K562 (cell line): ENCODE data around the gene DOCK3. TPM values are rescaled to one million over a fixed set of nuclear protein-coding genes. Genes with fewer than 3 reads are reported as not detected.
A peak's percentile ranks its signal among the peaks of the same experiment; 100 is the strongest.

ENCODE experiments used
- ATAC-seq: fragments of 200-7000 bp; cut with Tn5 transposase; 3 replicates; pipeline ENCODE4 v1.9.1; 2020; ENCODE audit warnings: moderate library complexity
- BruUV-seq: library from RNA; stranded (reverse); fragments of 400-500 nt; replicated peaks from 2 replicates; lab custom pipeline; 2021; lab: Mats Ljungman, UMichigan
- CTCF ChIA-PET: fragments of 300-600 bp; formaldehyde crosslinking; extraction: SDS; loops from one replicate; lab custom pipeline; 2021; ENCODE audit warnings: low intra/inter-chr PET ratio; lab: Yijun Ruan, JAX
- POLR2A ChIA-PET: fragments of 300-600, 350-650 bp; sonication (Branson Sonifier 250); formaldehyde crosslinking; extraction: SDS; loops from one replicate; lab custom pipeline; 2021; ENCODE audit warnings: antibody characterized with exemption, inconsistent platforms; lab: Yijun Ruan, JAX
- DNase-seq, 4 experiments: peaks; one replicate each; pipeline versions ENCODE4 v3.0.0 to v3.0.0-alpha.2; 2011 to 2018; ENCODE audit warnings: low spot score in 3 of 4, mixed read lengths in 3 of 4; ENCODE audit errors: extremely low read depth in 1 of 4
- FAIRE-seq: peaks from 2 replicates; lab custom pipeline; 2011; peaks lifted over from hg19 to GRCh38; lab: Jason Lieb, UNC
- H2AFZ ChIP-seq: 2 replicates; pipeline ENCODE4 v1.6.0; 2011; ENCODE audit warnings: low read depth, low read length, control low read depth, inconsistent platforms
- H3K27ac ChIP-seq: fragments of 200-600 bp; 3 replicates; pipeline ENCODE4 v1.8.0; 2011; ENCODE audit warnings: low read depth, mild to moderate bottlenecking, control low read depth, inconsistent platforms, low read length, moderate library complexity, mixed read lengths; ENCODE audit errors: extremely low read depth
- H3K27me3 ChIP-seq, 2 experiments: fragments of 300-600 bp in 1 of 2; 2 replicates in 1 of 2; 3 replicates in 1 of 2; pipeline versions ENCODE4 v1.6.0 to v1.8.0; 2011; ENCODE audit warnings: inconsistent platforms in 2 of 2, low read length in 2 of 2, mild to moderate bottlenecking in 1 of 2, mixed read lengths in 1 of 2, moderate library complexity in 1 of 2; ENCODE audit not compliant: control insufficient read depth in 2 of 2, insufficient read depth in 2 of 2
- H3K36me3 ChIP-seq: fragments of 300-600 bp; 3 replicates; pipeline ENCODE4 v1.8.0; 2011; ENCODE audit warnings: mild to moderate bottlenecking, low read length, inconsistent platforms; ENCODE audit not compliant: control insufficient read depth, insufficient read depth
- H3K4me1 ChIP-seq, 2 experiments: fragments of 200-600 bp in 1 of 2; replicated peaks in 1 of 2; 2 replicates in 1 of 2; 3 replicates in 1 of 2; pipeline versions ENCODE4 v1.5.1 to v1.8.0; 2011; ENCODE audit warnings: inconsistent platforms in 2 of 2, low read length in 2 of 2, mild to moderate bottlenecking in 1 of 2, mixed read lengths in 1 of 2, moderate library complexity in 1 of 2; ENCODE audit not compliant: control insufficient read depth in 2 of 2, insufficient read depth in 2 of 2
- H3K4me2 ChIP-seq: 2 replicates; pipeline ENCODE4 v1.6.1; 2011; ENCODE audit warnings: low read length, control low read depth, inconsistent platforms, mixed read lengths; ENCODE audit not compliant: insufficient read depth
- H3K4me3 ChIP-seq: fragments of 200-600 bp; sonication (generic), shearing (Covaris generic); 2 replicates; pipeline ENCODE4 v1.5.1; 2016; ENCODE audit warnings: control low read depth, inconsistent platforms
- H3K79me2 ChIP-seq: fragments of 200-600 bp; 3 replicates; pipeline ENCODE4 v1.8.0; 2011; ENCODE audit warnings: low read length, inconsistent platforms; ENCODE audit not compliant: control insufficient read depth, insufficient read depth
- H3K9ac ChIP-seq, 2 experiments: 2 replicates each; pipeline versions ENCODE4 v1.6.0 to v1.6.1; 2011; ENCODE audit warnings: low read depth in 2 of 2, low read length in 2 of 2, control low read depth in 1 of 2, inconsistent platforms in 1 of 2, mild to moderate bottlenecking in 1 of 2, mixed read lengths in 1 of 2; ENCODE audit not compliant: insufficient read depth in 1 of 2
- H3K9me1 ChIP-seq: one replicate; pipeline ENCODE4 v1.6.0; 2011; ENCODE audit warnings: inconsistent platforms, mild to moderate bottlenecking, low read length, moderate library complexity; ENCODE audit not compliant: control insufficient read depth, insufficient read depth
- H3K9me3 ChIP-seq: replicated peaks from 2 replicates; pipeline ENCODE4 v1.5.1; 2011; ENCODE audit warnings: low read depth, low read length, inconsistent platforms; ENCODE audit not compliant: control insufficient read depth, insufficient read depth
- H4K20me1 ChIP-seq: replicated peaks from 2 replicates; pipeline ENCODE4 v1.6.1; 2011; ENCODE audit warnings: low read length, inconsistent platforms, mixed read lengths; ENCODE audit not compliant: control insufficient read depth, insufficient read depth
- CEBPG ChIP-seq, 3 experiments: fragments of 200-800 bp in 1 of 3; sonication (Bioruptor generic) in 1 of 3; sonication (generic) in 1 of 3; formaldehyde crosslinking in 1 of 3; IDR thresholded peaks in 2 of 3; conservative IDR thresholded peaks in 1 of 3; 2 replicates each; pipeline versions ENCODE4 v1.6.1 to v1.8.0; 2016 to 2022; ENCODE audit warnings: missing compliant biosample characterization in 2 of 3, missing genetic modification characterization in 2 of 3, mild to moderate bottlenecking in 1 of 3, missing genetic modification reagents in 1 of 3
- ESRRB ChIP-seq: fragments of 250-450 bp; sonication (Bioruptor Pico); IDR thresholded peaks from 2 replicates; pipeline ENCODE4 v1.5.0; 2020; ENCODE audit warnings: mild to moderate bottlenecking, moderate library complexity, borderline replicate concordance
- RUNX1 ChIP-seq: sonication (generic); IDR thresholded peaks from 2 replicates; pipeline ENCODE4 v1.6.1; 2016; ENCODE audit warnings: antibody characterized with exemption, low read depth
- TEAD1 ChIP-seq, 2 experiments: fragments of 450-650 bp in 1 of 2; sonication (generic) in 1 of 2; formaldehyde crosslinking; IDR thresholded peaks; 2 replicates each; pipeline versions ENCODE4 v1.4.0 to v1.8.0; 2020 to 2022; ENCODE audit warnings: mild to moderate bottlenecking in 2 of 2, missing genetic modification reagents in 1 of 2
- WGBS: fragments of 100-300 bp; shearing (Covaris generic); methylation state at CpG from one replicate; pipeline ENCODE4 v1.1.6; 2016; ENCODE audit warnings: low coverage, mixed read lengths; ENCODE audit not compliant: insufficient coverage; ENCODE audit errors: missing lambda C conversion rate; 5-methylcytosine and 5-hydroxymethylcytosine counted together
- in situ Hi-C: fragments of 300-500 bp; cut with MboI; formaldehyde crosslinking; loops from 4 replicates; pipeline ENCODE4 v1.15.0; 2018; ENCODE audit warnings: inconsistent platforms, mixed read lengths
- intact Hi-C: fragments of 100-400 bp; cut with micrococcal nuclease; formaldehyde crosslinking; loops from 2 replicates; pipeline ENCODE4 v1.14.2; 2022
- polyA plus RNA-seq, 8 experiments: library from polyadenylated mRNA; depleted of rRNA in 4 of 8; stranded (reverse) in 5 of 8; unstranded in 3 of 8; fragments of >200 nt; fragmentation: Nextera tagmentation in 2 of 8; fragmentation: Illumina TruSeq in 1 of 8; extraction: Ambion mirVana in 2 of 8; extraction: Trizol in 1 of 8; gene quantifications; 2 replicates each; pipeline versions ENCODE4 v1.2.1 to v1.2.3, GENCODE V29; 2011 to 2014; ENCODE audit warnings: inconsistent platforms in 1 of 8, missing spikeins in 1 of 8
- total RNA-seq, 7 experiments: library from RNA; depleted of rRNA in 6 of 7; stranded (reverse); fragments of >200 nt in 6 of 7; fragmentation: Illumina TruSeq in 2 of 7; extraction: Trizol in 2 of 7; gene quantifications; 2 replicates each; pipeline versions ENCODE4 v1.2.1 to v1.2.3, GENCODE V29; 2011 to 2021; ENCODE audit warnings: low replicate concordance in 1 of 7
- TF ChIP-seq, protein P1 (sequence below): sonication (generic); formaldehyde crosslinking; IDR thresholded peaks from 2 replicates; pipeline ENCODE4 v1.4.0; 2020; ENCODE audit warnings: mild to moderate bottlenecking, missing genetic modification reagents

DOCK3 gene
- total and polyA plus RNA-seq, 9 of the 15 experiments (the other 6 are each of a cell fraction or from before 2014, with no cell fraction given) = under 0.01 to 0.03 (median 0.01) TPM; not detected in 4

DNA sequence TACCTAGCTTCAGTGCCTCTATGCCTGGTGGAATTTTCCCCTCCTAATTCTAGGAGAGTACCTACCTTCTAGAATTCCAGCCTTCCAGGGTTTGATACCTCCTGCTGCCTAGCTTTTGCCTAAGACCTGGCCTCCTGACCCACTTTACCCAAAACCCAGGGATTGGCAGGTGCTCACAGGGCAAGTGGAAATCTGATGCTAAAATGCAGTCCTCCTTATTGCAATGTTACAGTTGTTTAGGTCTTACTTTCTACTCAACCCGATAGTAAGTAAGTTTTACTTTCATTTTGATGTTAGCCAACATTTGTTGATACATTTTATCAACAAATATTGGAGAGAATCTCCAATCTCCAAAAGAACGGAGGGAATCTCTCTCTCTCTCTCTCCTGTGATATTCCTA is 275.9 kb downstream of the DOCK3 start (continued):
- TF ChIP-seq, protein P1, sequence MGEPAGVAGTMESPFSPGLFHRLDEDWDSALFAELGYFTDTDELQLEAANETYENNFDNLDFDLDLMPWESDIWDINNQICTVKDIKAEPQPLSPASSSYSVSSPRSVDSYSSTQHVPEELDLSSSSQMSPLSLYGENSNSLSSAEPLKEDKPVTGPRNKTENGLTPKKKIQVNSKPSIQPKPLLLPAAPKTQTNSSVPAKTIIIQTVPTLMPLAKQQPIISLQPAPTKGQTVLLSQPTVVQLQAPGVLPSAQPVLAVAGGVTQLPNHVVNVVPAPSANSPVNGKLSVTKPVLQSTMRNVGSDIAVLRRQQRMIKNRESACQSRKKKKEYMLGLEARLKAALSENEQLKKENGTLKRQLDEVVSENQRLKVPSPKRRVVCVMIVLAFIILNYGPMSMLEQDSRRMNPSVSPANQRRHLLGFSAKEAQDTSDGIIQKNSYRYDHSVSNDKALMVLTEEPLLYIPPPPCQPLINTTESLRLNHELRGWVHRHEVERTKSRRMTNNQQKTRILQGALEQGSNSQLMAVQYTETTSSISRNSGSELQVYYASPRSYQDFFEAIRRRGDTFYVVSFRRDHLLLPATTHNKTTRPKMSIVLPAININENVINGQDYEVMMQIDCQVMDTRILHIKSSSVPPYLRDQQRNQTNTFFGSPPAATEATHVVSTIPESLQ (CRISPR knock-in tag) = no peak
- TF ChIP-seq ESRRB (CRISPR knock-in tag) (no peak), RUNX1 (no peak)

DNA sequence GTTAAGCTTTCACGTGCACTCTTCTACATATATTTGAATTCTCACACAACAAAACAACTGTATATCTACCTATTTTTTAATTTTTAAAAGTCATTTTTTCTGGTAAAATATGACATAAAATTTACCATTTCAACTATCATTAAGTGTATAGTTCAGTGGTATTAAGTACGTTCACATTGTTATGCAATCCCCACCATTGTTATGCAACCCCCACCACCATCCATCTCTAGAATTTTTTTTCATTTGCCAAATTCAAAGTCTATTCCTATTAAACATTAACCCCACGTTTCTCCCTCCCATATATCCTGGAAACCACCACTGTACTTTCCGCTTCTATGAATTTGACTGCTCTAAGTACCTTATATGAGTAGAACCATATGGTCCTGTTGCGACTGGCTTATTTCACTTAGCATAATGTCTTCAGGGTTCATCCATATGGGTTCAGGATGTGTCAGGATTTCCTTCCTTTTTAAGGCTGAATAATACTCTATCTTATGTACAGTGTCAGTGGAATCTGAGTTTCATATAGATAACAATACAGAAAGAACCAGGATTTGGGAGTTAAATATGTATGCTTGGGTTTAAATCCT is 279.2 kb downstream of the DOCK3 start:
- DNase-seq = no peak

More for the DNA sequence above, 279.2 kb downstream of the DOCK3 start:
- CTCF ChIA-PET = interaction anchor here (0.7 kb wide), 1 partner anchor 17 kb away, joined by 3 read pairs; no protein-coding TSS in a partner anchor
- Histone ChIP-seq H3K9me1 (no peaks in the 10 kb centered on the region), H3K36me3 (no peaks in the 10 kb centered on the region), H3K27ac (no peak overlapping the region)
- POLR2A ChIA-PET = no interaction called here
- no TSS peak for BruUV-seq
- 0% methylated on average over 5 of the region's 5 CpGs for WGBS
- no peak for TF ChIP-seq CEBPG (CRISPR knock-in tag; IDR thresholded peaks at IDR 0.05)
- TF ChIP-seq CEBPG (tag; conservative IDR thresholded peaks at IDR 0.05 in 1 of 2, IDR thresholded peaks at IDR 0.05 in 1 of 2) = peak in 1 of 2 experiments; percentile 55; a peak in 1 of 4 replicates
- TF ChIP-seq TEAD1 (CRISPR knock-in tag; IDR thresholded peaks at IDR 0.05) = no peak
- TF ChIP-seq, all 486 proteins: peak for 1
- H3K9ac ChIP-seq = no peak overlapping the region
- H3K27me3 ChIP-seq = no peaks in the 10 kb centered on the region
- FAIRE-seq (no peak), ATAC-seq (no peak)
- no peak overlapping the region for H2AFZ ChIP-seq
- H3K79me2 ChIP-seq = no peaks in the 10 kb centered on the region
- H3K9me3 ChIP-seq = no peaks in the 10 kb centered on the region
- H3K4me1 ChIP-seq = no peaks in the 10 kb centered on the region
- intact Hi-C loops (no loop called here), in situ Hi-C loops (no loop called here)
- H4K20me1 ChIP-seq = no peaks in the 10 kb centered on the region
- H3K4me3 ChIP-seq = no peak overlapping the region
- no peak overlapping the region for H3K4me2 ChIP-seq
